CD4-positive, alpha-beta T cell (primary cell): ENCODE results near the gene NUBP2. TPM values are rescaled to one million over a fixed set of nuclear protein-coding genes. Genes with fewer than 3 reads are reported as not detected.

Experiments
- ATAC-seq: fragments of 200-7000 bp; cut with Tn5 transposase; one replicate; pipeline ENCODE4 v1.10.0; 2022; ENCODE audit warnings: mild to moderate bottlenecking; ENCODE audit not compliant: poor library complexity
- CTCF ChIA-PET: fragments of 350-600 bp; sonication (Branson Sonifier 250); formaldehyde crosslinking; loops from one replicate; lab custom pipeline; 2021; ENCODE audit warnings: antibody characterized with exemption, inconsistent platforms; lab: Charles Lee
- POLR2A ChIA-PET: fragments of 350-600 bp; sonication (Branson Sonifier 250); formaldehyde crosslinking; loops from one replicate; lab custom pipeline; 2021; ENCODE audit warnings: antibody characterized with exemption, inconsistent platforms; lab: Charles Lee
- DNase-seq, 14 experiments: peaks; one replicate each; pipeline ENCODE4 v3.0.0-alpha.2; 2013 to 2020; ENCODE audit warnings: mixed read lengths in 2 of 14
- H3K27ac ChIP-seq, 2 donors: one replicate each; pipeline versions ENCODE4 v1.5.1 to v1.7.0; 2013; ENCODE audit warnings: low read length in 2 of 2, low read depth in 1 of 2, mild to moderate bottlenecking in 1 of 2
- H3K27me3 ChIP-seq, 2 experiments: 1 replicate in 1 of 2; 2 replicates in 1 of 2; pipeline versions ENCODE4 v1.6.1 to v1.7.0; 2013; ENCODE audit warnings: low read length in 2 of 2, control low read depth in 1 of 2, mild to moderate bottlenecking in 1 of 2, moderate library complexity in 1 of 2; ENCODE audit not compliant: insufficient read depth in 2 of 2, control insufficient read depth in 1 of 2
- H3K36me3 ChIP-seq: one replicate; pipeline ENCODE4 v1.6.1; 2013; ENCODE audit warnings: low read length, control low read depth; ENCODE audit not compliant: insufficient read depth
- H3K4me1 ChIP-seq: one replicate; pipeline ENCODE4 v1.6.1; 2013; ENCODE audit warnings: low read length, control low read depth; ENCODE audit not compliant: insufficient read depth
- H3K4me3 ChIP-seq: one replicate; pipeline ENCODE4 v1.5.1; 2013; ENCODE audit warnings: mild to moderate bottlenecking, low read length, moderate library complexity
- H3K9me3 ChIP-seq, 2 experiments: 1 replicate in 1 of 2; 2 replicates in 1 of 2; pipeline versions ENCODE4 v1.6.1 to v1.7.0; 2013; ENCODE audit warnings: low read length in 2 of 2, mild to moderate bottlenecking in 2 of 2, control low read depth in 1 of 2, moderate library complexity in 1 of 2; ENCODE audit not compliant: control insufficient read depth in 1 of 2, insufficient read depth in 1 of 2
- H3K27ac Mint-ChIP-seq: one replicate; pipeline ENCODE4 v1.8.0; 2020; ENCODE audit warnings: mixed read lengths
- H3K27me3 Mint-ChIP-seq: one replicate; pipeline ENCODE4 v1.8.0; 2021; ENCODE audit warnings: mixed read lengths
- H3K36me3 Mint-ChIP-seq: one replicate; pipeline ENCODE4 v1.8.0; 2021; ENCODE audit warnings: low read depth, mixed read lengths
- H3K4me1 Mint-ChIP-seq: one replicate; pipeline ENCODE4 v1.8.0; 2021; ENCODE audit warnings: low read depth, mixed read lengths
- H3K4me3 Mint-ChIP-seq: one replicate; pipeline ENCODE4 v1.8.0; 2020; ENCODE audit warnings: mild to moderate bottlenecking, mixed read lengths
- H3K9me3 Mint-ChIP-seq: one replicate; pipeline ENCODE4 v1.8.0; 2020; ENCODE audit warnings: mixed read lengths
- intact Hi-C, 2 experiments: fragments of 100-400 bp; cut with DNase I in 1 of 2; cut with micrococcal nuclease in 1 of 2; formaldehyde crosslinking; loops; one replicate each; pipeline versions ENCODE4 v1.15.1 to v1.9.0; 2023 to 2025; cut with DNase I, micrococcal nuclease
- microRNA-seq: library from miRNA; unstranded; fragments of <30 nt; microRNA quantifications from one replicate; pipeline ENCODE4 v1.2.0, GENCODE V29; 2021; ENCODE audit warnings: borderline microRNAs expressed, borderline replicate concordance
- total RNA-seq, 174 experiments: library from RNA in 2 of 174; stranded (reverse) in 2 of 174; gene quantifications; one replicate each; pipeline ENCODE4 v1.2.3 and lab custom pipeline; 2021 to 2026
- TF ChIP-seq, protein P1 (sequence below): fragments of 200-600 bp; IDR thresholded peaks from one replicate; pipeline ENCODE4 v1.8.0; 2022; ENCODE audit warnings: antibody characterized with exemption, mild to moderate bottlenecking

The NUBP2 gene
- total RNA-seq, 2 experiments from 2014 or later, result 36.4 to 38.1 TPM

GRCh38 chr16:1831186-1832075, 48.7 kb downstream of the NUBP2 start:
- ChIA-PET POLR2A (no interaction called here), CTCF (no interaction called here)
- Mint-ChIP-seq H3K27ac (no peak overlapping the region), H3K4me1 (peaks cover 23% of the 10 kb centered on the region), H3K27me3 (no peaks in the 10 kb centered on the region), H3K4me3 (no peak overlapping the region), H3K9me3 (no peaks in the 10 kb centered on the region), H3K36me3 (no peaks in the 10 kb centered on the region)
- TF ChIP-seq, protein P1, sequence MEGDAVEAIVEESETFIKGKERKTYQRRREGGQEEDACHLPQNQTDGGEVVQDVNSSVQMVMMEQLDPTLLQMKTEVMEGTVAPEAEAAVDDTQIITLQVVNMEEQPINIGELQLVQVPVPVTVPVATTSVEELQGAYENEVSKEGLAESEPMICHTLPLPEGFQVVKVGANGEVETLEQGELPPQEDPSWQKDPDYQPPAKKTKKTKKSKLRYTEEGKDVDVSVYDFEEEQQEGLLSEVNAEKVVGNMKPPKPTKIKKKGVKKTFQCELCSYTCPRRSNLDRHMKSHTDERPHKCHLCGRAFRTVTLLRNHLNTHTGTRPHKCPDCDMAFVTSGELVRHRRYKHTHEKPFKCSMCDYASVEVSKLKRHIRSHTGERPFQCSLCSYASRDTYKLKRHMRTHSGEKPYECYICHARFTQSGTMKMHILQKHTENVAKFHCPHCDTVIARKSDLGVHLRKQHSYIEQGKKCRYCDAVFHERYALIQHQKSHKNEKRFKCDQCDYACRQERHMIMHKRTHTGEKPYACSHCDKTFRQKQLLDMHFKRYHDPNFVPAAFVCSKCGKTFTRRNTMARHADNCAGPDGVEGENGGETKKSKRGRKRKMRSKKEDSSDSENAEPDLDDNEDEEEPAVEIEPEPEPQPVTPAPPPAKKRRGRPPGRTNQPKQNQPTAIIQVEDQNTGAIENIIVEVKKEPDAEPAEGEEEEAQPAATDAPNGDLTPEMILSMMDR, result no peak
- DNase-seq, result no peak
- no peak for ATAC-seq
- peaks cover 21% of the 10 kb centered on the region for H3K4me1 ChIP-seq
- peaks cover 2% of the 10 kb centered on the region for H3K36me3 ChIP-seq
- no peaks in the 10 kb centered on the region for H3K27me3 ChIP-seq
- H3K27ac ChIP-seq, result no peak overlapping the region
- H3K4me3 ChIP-seq, result no peak overlapping the region
- intact Hi-C loops, result no loop called here
- H3K9me3 ChIP-seq, result no peaks in the 10 kb centered on the region

DNA sequence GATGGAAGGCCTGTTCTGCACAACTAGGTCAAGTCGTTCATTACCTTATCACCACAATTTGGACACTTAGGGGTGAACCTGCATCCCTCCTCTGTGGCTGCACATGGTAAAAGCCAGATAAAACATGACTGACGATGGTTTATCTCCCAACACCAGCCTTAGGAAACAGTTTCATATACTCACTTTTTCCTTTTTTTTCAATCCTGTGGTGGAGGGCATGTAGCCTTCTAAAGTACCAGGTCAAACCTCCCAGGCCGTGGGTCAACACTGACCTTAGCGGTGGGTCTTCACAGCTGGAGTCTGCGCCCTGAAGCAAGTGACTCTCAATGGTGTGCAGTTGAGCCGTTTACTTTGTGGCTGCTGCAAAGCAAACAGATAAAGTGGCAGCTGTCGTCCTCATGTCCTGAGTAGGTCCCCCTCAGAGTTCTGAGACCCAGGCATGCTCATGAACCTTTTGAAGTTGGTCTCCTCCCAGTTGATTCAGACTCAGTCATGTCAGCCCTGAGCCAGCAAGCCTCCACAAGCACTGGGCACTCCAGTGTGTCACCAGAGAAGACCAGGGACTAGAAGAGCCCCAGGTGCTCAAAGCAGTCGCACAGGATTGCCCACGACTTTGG, 50.2 kb downstream of the NUBP2 start:
- no peaks in the 10 kb centered on the region for H3K9me3 ChIP-seq
- ChIA-PET POLR2A (no interaction called here), CTCF (interaction anchor here (0.6 kb wide), 1 partner anchor 532 kb away, joined by 5 read pairs; no protein-coding TSS in a partner anchor)
- peaks cover 11% of the 10 kb centered on the region for H3K4me1 ChIP-seq
- Mint-ChIP-seq H3K36me3 (no peaks in the 10 kb centered on the region), H3K4me1 (peaks cover 14% of the 10 kb centered on the region), H3K4me3 (no peak overlapping the region), H3K9me3 (no peaks in the 10 kb centered on the region), H3K27me3 (no peaks in the 10 kb centered on the region), H3K27ac (no peak overlapping the region)
- DNase-seq, result no peak
- H3K36me3 ChIP-seq, result peaks cover 2% of the 10 kb centered on the region
- intact Hi-C loops, result no loop called here
- no peak overlapping the region for H3K27ac ChIP-seq
- TF ChIP-seq, protein P1, result no peak
- no peak for ATAC-seq
- H3K4me3 ChIP-seq, result no peak overlapping the region
- no peaks in the 10 kb centered on the region for H3K27me3 ChIP-seq

DNA sequence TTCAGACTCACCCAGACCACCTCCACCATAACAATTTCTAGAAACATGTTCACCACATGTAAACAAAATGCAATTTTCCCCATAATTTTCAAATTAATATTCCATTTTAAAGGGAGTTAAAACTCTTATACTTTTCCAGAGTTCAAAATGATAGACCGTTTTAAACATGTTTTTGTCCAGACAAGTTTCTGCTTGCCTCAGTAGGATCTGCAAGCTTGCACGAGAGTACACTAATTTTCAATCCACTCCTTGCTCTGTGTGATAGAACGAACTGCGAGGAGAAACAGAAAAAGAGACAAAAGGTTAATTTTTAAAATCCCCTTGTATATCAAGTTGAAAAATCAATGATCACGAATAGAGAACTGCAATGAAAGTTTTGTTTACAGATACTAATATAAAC, 51.3 kb downstream of the NUBP2 start:
- intact Hi-C loops, result no loop called here
- H3K4me3 Mint-ChIP-seq, result no peak overlapping the region
- no peak overlapping the region for H3K4me3 ChIP-seq
- no peak for ATAC-seq
- H3K9me3 ChIP-seq, result no peaks in the 10 kb centered on the region
- H3K27ac ChIP-seq, result no peak overlapping the region
- CTCF ChIA-PET, result no interaction called here
- no peak for DNase-seq
- H3K9me3 Mint-ChIP-seq, result no peaks in the 10 kb centered on the region
- no peak overlapping the region for H3K27ac Mint-ChIP-seq
- H3K36me3 Mint-ChIP-seq, result no peaks in the 10 kb centered on the region
- TF ChIP-seq, protein P1, result no peak
- no peaks in the 10 kb centered on the region for H3K27me3 ChIP-seq
- H3K4me1 ChIP-seq, result peaks cover 5% of the 10 kb centered on the region
- no peaks in the 10 kb centered on the region for H3K27me3 Mint-ChIP-seq
- POLR2A ChIA-PET, result no interaction called here
- H3K4me1 Mint-ChIP-seq, result peaks cover 5% of the 10 kb centered on the region
- H3K36me3 ChIP-seq, result peaks cover 2% of the 10 kb centered on the region

Small RNA genes lying within 50 kb of the gene (microRNA-seq; reads per million reads assigned to microRNA genes)
- gene MIR3177, result 0.61 reads per million

Other genes with a start within 250 kb of the NUBP2 start
- 10 to 100 TPM; 20.5 to 22.1 TPM for gene TMEM204, start 249.3 kb upstream of the NUBP2 start, total RNA-seq
- gene IFT140, start 170.9 kb upstream of the NUBP2 start, total RNA-seq, result 1 to 10 TPM; 4.3 to 5.6 TPM
- 10 to 100 TPM; 14.1 to 15.2 TPM for gene CRAMP1, start 170.6 kb upstream of the NUBP2 start, total RNA-seq
- 1 to 10 TPM; 2.5 to 3.2 TPM for gene JPT2, start 104.7 kb upstream of the NUBP2 start, total RNA-seq
- gene MAPK8IP3, start 76.8 kb upstream of the NUBP2 start, total RNA-seq, result 100 to 1,000 TPM; 290 to 297 TPM
- gene NME3, start 11.4 kb upstream of the NUBP2 start, total RNA-seq, result 10 to 100 TPM; 46.2 to 54.2 TPM
- 10 to 100 TPM; 28.6 to 30.8 TPM for gene EME2, start 10.2 kb upstream of the NUBP2 start, total RNA-seq
- gene MRPS34, start 9.8 kb upstream of the NUBP2 start, total RNA-seq, result 10 to 100 TPM; 25.5 to 26.9 TPM
- 10 to 100 TPM; 86.3 to 87.6 TPM for gene SPSB3, start 389 bp upstream of the NUBP2 start, total RNA-seq
- gene IGFALS, start 10.7 kb downstream of the NUBP2 start, total RNA-seq, result under 1 TPM; 0.67 to 0.80 TPM
- gene HAGH, start 43.9 kb downstream of the NUBP2 start, total RNA-seq, result 10 to 100 TPM; 20.9 to 22.7 TPM
- gene FAHD1, start 44.2 kb downstream of the NUBP2 start, total RNA-seq, result 1 to 10 TPM; 4.1 to 4.5 TPM
- not detected for gene MEIOB, start 89.2 kb downstream of the NUBP2 start, total RNA-seq
- not detected for gene HS3ST6, start 135.5 kb downstream of the NUBP2 start, total RNA-seq
- 1 to 10 TPM; 2.3 to 2.4 TPM for gene MSRB1, start 160.2 kb downstream of the NUBP2 start, total RNA-seq
- gene RPL3L, start 171.7 kb downstream of the NUBP2 start, total RNA-seq, result not detected
- 10 to 100 TPM; 40.7 to 41.1 TPM for gene NDUFB10, start 176.6 kb downstream of the NUBP2 start, total RNA-seq
- gene RPS2, start 181.9 kb downstream of the NUBP2 start, total RNA-seq, result 1,000 to 10,000 TPM; 3,604 to 3,755 TPM
- gene RNF151, start 183.9 kb downstream of the NUBP2 start, total RNA-seq, result not detected
- 10 to 100 TPM; 12.7 to 15.5 TPM for gene TBL3, start 189.1 kb downstream of the NUBP2 start, total RNA-seq
- gene NOXO1, start 198.5 kb downstream of the NUBP2 start, total RNA-seq, result under 1 TPM; 0.56 to 0.99 TPM
- gene GFER, start 201.2 kb downstream of the NUBP2 start, total RNA-seq, result 10 to 100 TPM; 14.5 TPM
- 1 to 10 TPM; 3.8 to 3.9 TPM for gene SYNGR3, start 207.0 kb downstream of the NUBP2 start, total RNA-seq
- 10 to 100 TPM; 39.7 to 43.6 TPM for gene ZNF598, start 226.9 kb downstream of the NUBP2 start, total RNA-seq
- under 1 TPM in 1 of 2 experiments, not detected in 1; 0.80 TPM for gene NPW, start 236.8 kb downstream of the NUBP2 start, total RNA-seq
- 1 to 10 TPM; 1.9 to 2.0 TPM for gene NHERF2, start 243.9 kb downstream of the NUBP2 start, total RNA-seq